Measurements from ENCODE around the gene CYP4A22. TPM values are rescaled to one million over a fixed set of nuclear protein-coding genes. Genes with fewer than 3 reads are reported as not detected.
"Not testable (repeated sequence)": the region's sequence is repeated elsewhere in the genome, so short reads cannot be mapped to it uniquely, and the experiment has no call there.

The CYP4A22 gene, protein sequence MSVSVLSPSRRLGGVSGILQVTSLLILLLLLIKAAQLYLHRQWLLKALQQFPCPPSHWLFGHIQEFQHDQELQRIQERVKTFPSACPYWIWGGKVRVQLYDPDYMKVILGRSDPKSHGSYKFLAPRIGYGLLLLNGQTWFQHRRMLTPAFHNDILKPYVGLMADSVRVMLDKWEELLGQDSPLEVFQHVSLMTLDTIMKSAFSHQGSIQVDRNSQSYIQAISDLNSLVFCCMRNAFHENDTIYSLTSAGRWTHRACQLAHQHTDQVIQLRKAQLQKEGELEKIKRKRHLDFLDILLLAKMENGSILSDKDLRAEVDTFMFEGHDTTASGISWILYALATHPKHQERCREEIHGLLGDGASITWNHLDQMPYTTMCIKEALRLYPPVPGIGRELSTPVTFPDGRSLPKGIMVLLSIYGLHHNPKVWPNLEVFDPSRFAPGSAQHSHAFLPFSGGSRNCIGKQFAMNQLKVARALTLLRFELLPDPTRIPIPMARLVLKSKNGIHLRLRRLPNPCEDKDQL
- not detected in 2 replicates for total RNA-seq

DNA sequence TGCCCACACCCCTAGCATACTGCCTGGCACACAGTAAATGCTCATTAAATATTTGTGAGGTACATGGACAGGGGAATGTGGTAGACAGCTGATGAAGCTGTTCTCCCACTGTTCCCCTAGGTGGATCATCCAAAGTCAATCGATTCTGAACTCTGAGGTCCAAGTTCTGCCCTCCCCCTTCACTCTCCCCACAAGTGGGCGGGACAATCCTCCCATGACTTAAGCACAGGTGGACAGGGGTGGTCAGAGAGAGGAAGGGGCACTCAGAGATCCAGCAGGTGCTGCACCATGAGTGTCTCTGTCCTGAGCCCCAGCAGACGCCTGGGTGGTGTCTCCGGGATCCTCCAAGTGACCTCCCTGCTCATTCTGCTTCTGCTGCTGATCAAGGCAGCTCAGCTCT, at the start of gene CYP4A22:
Gene CYP4A22, plus strand, starts transcription at position 244 of the 400 bp plus-strand sequence. Its CDS starts 45 bp downstream, at position 289.
- Histone ChIP-seq H3K36me3 (ENCODE audit: control insufficient read depth, insufficient read depth, low read length) (no peaks in the 10 kb centered on the region), H3K27me3 (ENCODE audit: control insufficient read depth, insufficient read depth, low read length) (no peaks in the 10 kb centered on the region), H3K4me3 (ENCODE audit: low read depth, low read length) (no peak within 1 kb of the TSS)
- DNase-seq (ENCODE audit: low read depth): no peak
- TF ChIP-seq, protein P1, sequence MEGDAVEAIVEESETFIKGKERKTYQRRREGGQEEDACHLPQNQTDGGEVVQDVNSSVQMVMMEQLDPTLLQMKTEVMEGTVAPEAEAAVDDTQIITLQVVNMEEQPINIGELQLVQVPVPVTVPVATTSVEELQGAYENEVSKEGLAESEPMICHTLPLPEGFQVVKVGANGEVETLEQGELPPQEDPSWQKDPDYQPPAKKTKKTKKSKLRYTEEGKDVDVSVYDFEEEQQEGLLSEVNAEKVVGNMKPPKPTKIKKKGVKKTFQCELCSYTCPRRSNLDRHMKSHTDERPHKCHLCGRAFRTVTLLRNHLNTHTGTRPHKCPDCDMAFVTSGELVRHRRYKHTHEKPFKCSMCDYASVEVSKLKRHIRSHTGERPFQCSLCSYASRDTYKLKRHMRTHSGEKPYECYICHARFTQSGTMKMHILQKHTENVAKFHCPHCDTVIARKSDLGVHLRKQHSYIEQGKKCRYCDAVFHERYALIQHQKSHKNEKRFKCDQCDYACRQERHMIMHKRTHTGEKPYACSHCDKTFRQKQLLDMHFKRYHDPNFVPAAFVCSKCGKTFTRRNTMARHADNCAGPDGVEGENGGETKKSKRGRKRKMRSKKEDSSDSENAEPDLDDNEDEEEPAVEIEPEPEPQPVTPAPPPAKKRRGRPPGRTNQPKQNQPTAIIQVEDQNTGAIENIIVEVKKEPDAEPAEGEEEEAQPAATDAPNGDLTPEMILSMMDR (IDR thresholded peaks at IDR 0.05; ENCODE audit: insufficient read depth, low read length, poor library complexity, severe bottlenecking): no peak

DNA sequence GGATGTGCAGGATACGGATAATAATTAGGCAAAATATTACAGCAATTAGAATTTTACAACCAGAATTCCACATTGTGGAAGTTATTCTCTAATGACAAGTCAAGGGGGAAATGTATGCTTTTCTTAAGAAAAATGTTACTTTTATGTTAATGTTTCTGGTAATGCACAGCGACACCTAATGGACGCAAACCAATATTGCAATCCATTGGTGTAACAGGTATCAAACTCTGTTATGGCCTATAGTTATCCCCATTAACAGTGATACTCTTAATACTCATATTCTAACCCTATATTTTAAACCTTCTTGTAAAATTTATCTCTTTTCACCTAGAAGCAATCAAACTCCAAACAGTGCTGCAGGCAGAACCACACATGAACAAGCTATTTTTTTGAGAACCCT, 47.9 kb upstream of the CYP4A22 start:
- DNase-seq (ENCODE audit: low read depth); H3K36me3 ChIP-seq (ENCODE audit: control insufficient read depth, insufficient read depth, low read length); H3K4me3 ChIP-seq (ENCODE audit: low read depth, low read length); H3K27me3 ChIP-seq (ENCODE audit: control insufficient read depth, insufficient read depth, low read length): not testable (repeated sequence)

DNA sequence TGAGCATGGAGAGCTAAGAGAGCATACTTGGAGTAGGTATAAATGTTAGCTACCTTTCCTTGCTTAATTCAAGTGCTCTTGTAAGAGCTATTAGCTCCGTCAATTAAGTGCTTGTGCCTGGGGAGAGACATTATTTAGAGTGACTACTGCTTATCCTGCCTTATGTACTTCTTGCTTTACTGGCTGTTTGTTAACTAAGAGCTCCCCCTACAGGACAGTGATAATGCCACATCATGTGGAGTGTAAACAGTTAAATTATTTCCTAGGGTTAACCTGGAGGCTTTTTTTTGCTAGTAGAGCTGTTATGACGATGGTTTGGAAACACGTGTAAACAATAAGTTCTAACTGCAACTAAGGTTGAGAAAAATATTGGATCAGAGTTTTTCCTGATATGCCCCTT, 45.8 kb upstream of the CYP4A22 start:
- not testable (repeated sequence) for H3K4me3 ChIP-seq (ENCODE audit: low read depth, low read length); H3K36me3 ChIP-seq (ENCODE audit: control insufficient read depth, insufficient read depth, low read length); DNase-seq (ENCODE audit: low read depth); H3K27me3 ChIP-seq (ENCODE audit: control insufficient read depth, insufficient read depth, low read length)
- TF ChIP-seq, protein P1 (IDR thresholded peaks at IDR 0.05; ENCODE audit: insufficient read depth, low read length, poor library complexity, severe bottlenecking): peak; percentile 3

DNA sequence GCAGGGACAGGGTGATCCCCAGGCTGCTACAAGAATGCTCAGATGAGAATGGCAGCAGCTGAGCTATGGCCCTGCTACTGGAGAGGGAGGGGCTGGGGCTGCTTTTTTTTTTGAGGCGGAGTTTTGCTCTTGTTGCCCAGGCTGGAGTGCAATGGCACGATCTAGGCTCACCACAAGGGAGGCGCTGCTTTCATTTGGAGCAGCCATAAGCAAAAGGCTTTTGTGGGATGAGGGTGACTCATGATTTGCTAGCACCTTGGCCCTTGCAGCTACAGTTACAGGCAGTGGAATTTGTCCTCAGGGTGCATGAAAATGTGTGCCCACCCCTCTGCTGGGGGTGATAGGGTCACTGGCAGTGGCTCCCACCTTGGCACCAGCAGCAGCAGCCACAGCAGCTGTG, 32.4 kb upstream of the CYP4A22 start:
- TF ChIP-seq, protein P1 (IDR thresholded peaks at IDR 0.05; ENCODE audit: insufficient read depth, low read length, poor library complexity, severe bottlenecking): no peak
- no peak for DNase-seq (ENCODE audit: low read depth)

DNA sequence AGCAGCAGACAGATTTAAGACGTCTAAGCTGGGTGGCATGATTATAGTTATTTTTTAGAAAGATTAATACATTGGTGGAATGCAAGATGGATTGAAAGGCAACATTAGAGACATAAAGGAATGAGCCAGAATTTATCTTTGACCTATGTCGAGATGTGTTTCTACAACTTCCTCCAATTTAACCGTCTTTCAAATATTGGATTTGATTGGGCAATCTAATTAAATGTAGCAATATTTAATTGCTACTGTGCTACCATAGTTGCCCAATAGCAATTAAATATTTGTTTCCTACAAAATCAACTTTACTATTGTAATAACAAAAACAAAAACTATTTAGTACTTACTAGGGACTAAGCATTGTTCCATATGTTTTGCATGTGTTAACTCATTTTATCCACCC, 30.4 kb upstream of the CYP4A22 start:
- Histone ChIP-seq H3K4me3 (ENCODE audit: low read depth, low read length) (no peak overlapping the region), H3K27me3 (ENCODE audit: control insufficient read depth, insufficient read depth, low read length) (no peaks in the 10 kb centered on the region), H3K36me3 (ENCODE audit: control insufficient read depth, insufficient read depth, low read length) (no peaks in the 10 kb centered on the region)
- TF ChIP-seq, protein P1 (IDR thresholded peaks at IDR 0.05; ENCODE audit: insufficient read depth, low read length, poor library complexity, severe bottlenecking): no peak
- no peak for DNase-seq (ENCODE audit: low read depth)

More for the DNA sequence above, 32.4 kb upstream of the CYP4A22 start:
- H3K4me3 ChIP-seq (ENCODE audit: low read depth, low read length): no peak overlapping the region
- no peaks in the 10 kb centered on the region for H3K36me3 ChIP-seq (ENCODE audit: control insufficient read depth, insufficient read depth, low read length)
- no peaks in the 10 kb centered on the region for H3K27me3 ChIP-seq (ENCODE audit: control insufficient read depth, insufficient read depth, low read length)

DNA sequence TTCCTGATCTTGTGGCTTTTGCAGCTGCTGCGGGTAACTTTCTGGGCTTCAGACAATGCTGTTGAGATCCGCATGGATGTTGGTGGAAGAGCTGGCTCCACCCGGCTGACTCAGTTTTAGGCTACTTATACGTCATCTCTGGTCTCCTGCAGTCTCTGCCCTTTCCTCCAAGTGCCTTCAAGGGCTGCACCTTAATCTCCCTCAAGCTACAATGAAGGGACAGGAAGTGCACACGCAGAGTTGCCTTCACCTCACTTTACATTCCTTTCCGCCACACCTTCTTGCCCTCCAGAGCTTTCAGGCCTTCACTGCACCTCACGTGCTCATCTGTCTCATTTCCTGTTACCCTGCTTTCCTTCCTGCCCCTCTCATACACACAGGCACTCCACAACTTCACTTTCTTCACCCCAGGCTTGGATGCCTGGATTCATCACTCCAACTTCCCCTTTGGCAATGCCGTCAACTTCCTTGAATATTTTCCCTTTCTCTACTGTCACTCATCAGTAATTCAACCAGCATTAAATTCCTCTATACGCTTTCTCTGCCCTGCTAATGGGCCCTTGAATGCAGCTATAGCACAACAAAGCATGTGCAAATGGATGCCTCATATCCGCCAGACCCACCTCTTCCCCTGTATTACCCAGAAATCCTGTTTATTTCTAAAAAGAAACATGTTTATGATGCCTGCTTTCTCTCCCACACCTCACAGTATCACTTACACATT, 29.2 kb upstream of the CYP4A22 start:
- peak; percentile 35 for DNase-seq (ENCODE audit: low read depth)
- H3K4me3 ChIP-seq (ENCODE audit: low read depth, low read length); H3K36me3 ChIP-seq (ENCODE audit: control insufficient read depth, insufficient read depth, low read length); H3K27me3 ChIP-seq (ENCODE audit: control insufficient read depth, insufficient read depth, low read length): not testable (repeated sequence)

DNA sequence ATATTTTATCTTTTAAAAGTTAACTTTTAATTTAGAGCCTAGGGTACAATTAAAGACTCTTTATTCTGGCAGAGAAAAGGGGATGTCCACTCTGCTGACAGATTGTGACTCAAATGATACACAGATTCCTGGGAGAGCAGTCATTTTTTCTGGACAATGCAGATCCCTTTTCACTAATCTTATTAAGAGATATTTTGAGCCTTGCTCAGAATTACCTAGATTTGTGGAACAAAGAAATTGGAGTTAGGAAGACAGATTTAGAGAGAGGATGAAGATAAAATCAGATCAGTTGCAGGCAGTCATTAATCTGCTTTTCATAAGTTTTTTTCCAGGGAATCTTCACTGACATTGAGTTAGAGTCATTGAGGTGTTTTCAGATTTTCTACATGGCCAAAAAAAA, 27.8 kb upstream of the CYP4A22 start:
- H3K4me3 ChIP-seq (ENCODE audit: low read depth, low read length); DNase-seq (ENCODE audit: low read depth); H3K27me3 ChIP-seq (ENCODE audit: control insufficient read depth, insufficient read depth, low read length); H3K36me3 ChIP-seq (ENCODE audit: control insufficient read depth, insufficient read depth, low read length): not testable (repeated sequence)
